Calu3 (cell line): ENCODE results near the gene CRY1. TPM values are rescaled to one million over a fixed set of nuclear protein-coding genes. Genes with fewer than 3 reads are reported as not detected.
A peak's percentile ranks its signal among the peaks of the same experiment; 100 is the strongest.
"Not testable (repeated sequence)": the region's sequence is repeated elsewhere in the genome, so short reads cannot be mapped to it uniquely, and the experiment has no call there.

Source experiments
- BruUV-seq: library from RNA; stranded (reverse); fragments of 400-500 nt; replicated peaks from 2 replicates; lab custom pipeline; 2021; lab: Mats Ljungman, UMichigan
- CTCF ChIA-PET: fragments of 300-600 bp; sonication (Branson Sonifier 250); formaldehyde crosslinking; loops from one replicate; lab custom pipeline; 2022; ENCODE audit warnings: antibody characterized with exemption; lab: Charles Lee
- DNase-seq: peaks from one replicate; pipeline ENCODE4 v3.0.0; 2022
- H3K27ac Mint-ChIP-seq: one replicate; pipeline ENCODE4 v1.8.0; 2022; ENCODE audit warnings: mixed read lengths; ENCODE audit not compliant: unreplicated experiment
- H3K27me3 Mint-ChIP-seq: one replicate; pipeline ENCODE4 v1.8.0; 2022; ENCODE audit warnings: mixed read lengths; ENCODE audit not compliant: unreplicated experiment
- H3K36me3 Mint-ChIP-seq: one replicate; pipeline ENCODE4 v1.8.0; 2022; ENCODE audit warnings: mild to moderate bottlenecking, moderate library complexity, mixed read lengths; ENCODE audit not compliant: insufficient read depth, unreplicated experiment
- H3K4me1 Mint-ChIP-seq: one replicate; pipeline ENCODE4 v1.8.0; 2022; ENCODE audit warnings: mild to moderate bottlenecking, low read depth, mixed read lengths; ENCODE audit not compliant: unreplicated experiment
- H3K4me3 Mint-ChIP-seq: one replicate; pipeline ENCODE4 v1.8.0; 2022; ENCODE audit warnings: mild to moderate bottlenecking, low read depth, moderate library complexity, mixed read lengths; ENCODE audit not compliant: unreplicated experiment
- H3K9me3 Mint-ChIP-seq: one replicate; pipeline ENCODE4 v1.8.0; 2022; ENCODE audit warnings: low read depth, mixed read lengths; ENCODE audit not compliant: unreplicated experiment
- intact Hi-C: fragments of 100-400 bp; cut with micrococcal nuclease; formaldehyde crosslinking; loops from one replicate; pipeline ENCODE4 v1.10.0; 2022; ENCODE audit not compliant: unreplicated experiment
- total RNA-seq: library from RNA; stranded (reverse); gene quantifications from 2 replicates; pipeline ENCODE4 v1.2.3, GENCODE V29; 2022
- TF ChIP-seq, protein P1 (sequence below): fragments of 200-600 bp; IDR thresholded peaks from one replicate; pipeline ENCODE4 v1.8.0; 2022; ENCODE audit warnings: antibody characterized with exemption; ENCODE audit not compliant: unreplicated experiment

CRY1 gene
- total RNA-seq, 1 experiment from 2014 or later, result 19.7 TPM

DNA sequence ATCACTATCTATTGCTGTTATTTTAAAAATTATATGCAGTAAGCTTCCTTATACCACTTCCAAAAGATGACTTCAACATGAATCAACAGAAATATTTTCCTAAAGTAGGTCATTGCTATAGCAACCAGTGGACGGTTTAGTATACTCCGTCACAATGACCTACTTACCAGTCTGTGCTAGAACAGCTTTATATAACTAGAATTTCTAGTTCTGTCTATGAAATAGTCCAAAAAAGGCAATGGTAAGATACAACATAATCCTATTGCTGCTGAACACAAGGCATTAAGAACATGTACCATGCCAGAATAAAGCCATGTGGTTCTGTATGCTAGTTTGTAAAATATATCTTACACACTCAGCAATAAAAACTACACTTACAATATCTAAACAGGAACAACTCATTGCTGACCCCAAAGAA is 65.7 kb downstream of the CRY1 start:
- CTCF ChIA-PET, result interaction anchor here (1.0 to 1.1 kb wide), 3 partner anchors 33 to 64 kb away, joined by 3 to 4 read pairs (median 3); partner anchors contain the start of gene MTERF2
- peak; percentile 35 for DNase-seq
- H3K27ac Mint-ChIP-seq, result peak overlapping the region; percentile 70
- peaks cover 16% of the 10 kb centered on the region for H3K4me1 Mint-ChIP-seq
- no TSS peak for BruUV-seq
- no peaks in the 10 kb centered on the region for H3K9me3 Mint-ChIP-seq
- H3K27me3 Mint-ChIP-seq, result no peaks in the 10 kb centered on the region
- H3K4me3 Mint-ChIP-seq, result no peak overlapping the region
- TF ChIP-seq, protein P1, sequence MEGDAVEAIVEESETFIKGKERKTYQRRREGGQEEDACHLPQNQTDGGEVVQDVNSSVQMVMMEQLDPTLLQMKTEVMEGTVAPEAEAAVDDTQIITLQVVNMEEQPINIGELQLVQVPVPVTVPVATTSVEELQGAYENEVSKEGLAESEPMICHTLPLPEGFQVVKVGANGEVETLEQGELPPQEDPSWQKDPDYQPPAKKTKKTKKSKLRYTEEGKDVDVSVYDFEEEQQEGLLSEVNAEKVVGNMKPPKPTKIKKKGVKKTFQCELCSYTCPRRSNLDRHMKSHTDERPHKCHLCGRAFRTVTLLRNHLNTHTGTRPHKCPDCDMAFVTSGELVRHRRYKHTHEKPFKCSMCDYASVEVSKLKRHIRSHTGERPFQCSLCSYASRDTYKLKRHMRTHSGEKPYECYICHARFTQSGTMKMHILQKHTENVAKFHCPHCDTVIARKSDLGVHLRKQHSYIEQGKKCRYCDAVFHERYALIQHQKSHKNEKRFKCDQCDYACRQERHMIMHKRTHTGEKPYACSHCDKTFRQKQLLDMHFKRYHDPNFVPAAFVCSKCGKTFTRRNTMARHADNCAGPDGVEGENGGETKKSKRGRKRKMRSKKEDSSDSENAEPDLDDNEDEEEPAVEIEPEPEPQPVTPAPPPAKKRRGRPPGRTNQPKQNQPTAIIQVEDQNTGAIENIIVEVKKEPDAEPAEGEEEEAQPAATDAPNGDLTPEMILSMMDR, result no peak
- intact Hi-C loops, result loop anchor here (5.0 kb wide), 1 partner anchor 65 kb away; the partner anchor contains the start of gene CRY1
- H3K36me3 Mint-ChIP-seq, result no peaks in the 10 kb centered on the region

DNA sequence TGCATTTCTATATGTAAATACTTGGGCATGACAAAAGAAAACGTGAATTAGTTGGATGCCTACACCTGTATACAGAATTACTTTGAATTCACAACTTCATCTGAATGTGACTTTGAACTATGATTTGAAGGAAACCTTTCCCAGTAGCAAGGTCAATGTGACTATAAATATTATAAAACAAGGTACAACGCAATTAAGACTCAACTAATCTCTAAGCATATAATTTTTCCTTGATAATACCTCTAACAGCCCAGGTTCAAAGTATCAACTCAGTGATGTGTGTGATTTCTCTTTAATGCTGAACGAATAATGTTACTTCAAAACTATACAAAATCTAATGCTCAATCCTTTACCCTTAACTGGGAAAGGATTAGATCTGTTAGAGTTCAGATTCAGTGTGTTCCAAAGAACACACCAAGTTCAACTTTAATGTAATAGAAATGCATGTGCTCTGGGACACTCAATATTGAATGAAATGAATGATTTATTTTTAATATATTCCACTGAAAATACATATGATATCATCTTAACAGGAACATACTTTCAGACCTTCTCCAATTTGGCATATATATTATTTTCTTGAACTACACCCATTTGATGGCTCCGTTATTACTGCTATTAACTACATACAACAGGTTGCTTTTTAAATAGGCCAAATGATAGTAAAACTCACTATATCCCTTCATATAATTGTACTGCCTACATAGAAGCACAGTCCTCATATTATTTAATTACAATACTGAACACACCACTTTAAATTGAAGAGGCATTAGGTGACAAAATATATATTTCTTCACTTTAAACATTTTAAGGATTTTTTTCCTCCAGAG is 66.3 kb downstream of the CRY1 start:
- peak overlapping the region; percentile 70 for H3K27ac Mint-ChIP-seq
- no peaks in the 10 kb centered on the region for H3K36me3 Mint-ChIP-seq
- CTCF ChIA-PET, result interaction anchor here (1.0 to 1.1 kb wide), 3 partner anchors 32 to 65 kb away, joined by 3 to 4 read pairs (median 3); partner anchors contain the start of gene MTERF2
- H3K4me1 Mint-ChIP-seq, result peaks cover 16% of the 10 kb centered on the region
- intact Hi-C loops, result loop anchor here (5.0 kb wide), 1 partner anchor 65 kb away; the partner anchor contains the start of gene CRY1
- H3K4me3 Mint-ChIP-seq, result no peak overlapping the region
- no peaks in the 10 kb centered on the region for H3K9me3 Mint-ChIP-seq
- no peak for DNase-seq
- BruUV-seq, result no TSS peak
- H3K27me3 Mint-ChIP-seq, result no peaks in the 10 kb centered on the region
- TF ChIP-seq, protein P1, result no peak

DNA sequence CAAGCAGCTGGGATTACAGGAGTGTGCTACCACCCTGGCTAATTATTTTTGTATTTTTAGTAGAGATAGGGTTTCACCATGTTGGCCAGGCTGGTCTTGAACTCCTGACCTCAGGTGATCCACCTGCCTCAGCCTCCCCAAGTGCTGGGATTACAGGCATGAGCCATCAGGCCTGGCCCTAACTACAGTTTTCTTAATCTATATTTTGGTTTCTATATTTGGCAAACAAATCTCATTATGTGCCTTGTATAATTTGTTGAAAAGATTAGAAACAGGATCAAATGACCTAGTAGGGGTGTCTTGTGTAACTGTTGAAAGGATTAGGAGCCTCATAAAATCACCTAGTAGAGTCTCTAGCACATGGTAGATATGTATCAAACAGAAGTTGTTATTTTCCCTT is 67.0 kb downstream of the CRY1 start:
- not testable (repeated sequence) for BruUV-seq, H3K36me3 Mint-ChIP-seq, H3K4me3 Mint-ChIP-seq, H3K27me3 Mint-ChIP-seq, H3K27ac Mint-ChIP-seq, H3K9me3 Mint-ChIP-seq, DNase-seq
- peaks cover 16% of the 10 kb centered on the region for H3K4me1 Mint-ChIP-seq
- CTCF ChIA-PET, result interaction anchor here (0.6 kb wide), 1 partner anchor 604 kb away, joined by 3 read pairs; no protein-coding TSS in a partner anchor
- intact Hi-C loops, result loop anchor here (5.0 kb wide), 1 partner anchor 66 kb away; the partner anchor contains the start of gene CRY1

DNA sequence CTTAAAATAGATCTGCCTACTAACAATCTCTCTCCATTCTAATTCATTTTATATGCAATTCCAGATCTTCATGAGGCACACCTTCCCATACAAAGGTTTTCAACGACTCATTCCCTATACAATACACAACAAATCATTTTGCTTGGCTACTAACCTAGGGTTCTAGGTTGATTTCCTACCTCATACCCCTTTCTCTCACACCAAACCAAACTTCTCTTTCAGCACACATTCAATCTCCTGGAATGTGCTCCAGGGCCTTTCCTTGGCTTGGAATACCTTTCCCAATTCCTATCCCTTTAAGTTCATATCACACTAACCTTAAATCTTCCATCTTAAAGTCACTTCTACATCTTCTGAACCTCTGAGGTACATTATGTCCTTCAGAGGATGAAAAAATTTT is 67.7 kb downstream of the CRY1 start:
- DNase-seq, result no peak
- CTCF ChIA-PET, result no interaction called here
- intact Hi-C loops, result loop anchor here (5.0 kb wide), 1 partner anchor 67 kb away; the partner anchor contains the start of gene CRY1
- no TSS peak for BruUV-seq
- Mint-ChIP-seq H3K4me1 (peaks cover 16% of the 10 kb centered on the region), H3K36me3 (no peaks in the 10 kb centered on the region), H3K9me3 (no peaks in the 10 kb centered on the region), H3K4me3 (no peak overlapping the region), H3K27ac (no peak overlapping the region), H3K27me3 (no peaks in the 10 kb centered on the region)
- TF ChIP-seq, protein P1, result no peak
